GM18520 (cell line): Measurements from ENCODE around the gene COL23A1.
"Not testable (repeated sequence)": the region's sequence is repeated elsewhere in the genome, so short reads cannot be mapped to it uniquely, and the experiment has no call there.

Source experiments
- ATAC-seq: cut with Tn5 transposase; IDR thresholded peaks from one replicate; pipeline ENCODE4 v1.9.1; 2021; ENCODE audit not compliant: unreplicated experiment

The COL23A1 gene

DNA sequence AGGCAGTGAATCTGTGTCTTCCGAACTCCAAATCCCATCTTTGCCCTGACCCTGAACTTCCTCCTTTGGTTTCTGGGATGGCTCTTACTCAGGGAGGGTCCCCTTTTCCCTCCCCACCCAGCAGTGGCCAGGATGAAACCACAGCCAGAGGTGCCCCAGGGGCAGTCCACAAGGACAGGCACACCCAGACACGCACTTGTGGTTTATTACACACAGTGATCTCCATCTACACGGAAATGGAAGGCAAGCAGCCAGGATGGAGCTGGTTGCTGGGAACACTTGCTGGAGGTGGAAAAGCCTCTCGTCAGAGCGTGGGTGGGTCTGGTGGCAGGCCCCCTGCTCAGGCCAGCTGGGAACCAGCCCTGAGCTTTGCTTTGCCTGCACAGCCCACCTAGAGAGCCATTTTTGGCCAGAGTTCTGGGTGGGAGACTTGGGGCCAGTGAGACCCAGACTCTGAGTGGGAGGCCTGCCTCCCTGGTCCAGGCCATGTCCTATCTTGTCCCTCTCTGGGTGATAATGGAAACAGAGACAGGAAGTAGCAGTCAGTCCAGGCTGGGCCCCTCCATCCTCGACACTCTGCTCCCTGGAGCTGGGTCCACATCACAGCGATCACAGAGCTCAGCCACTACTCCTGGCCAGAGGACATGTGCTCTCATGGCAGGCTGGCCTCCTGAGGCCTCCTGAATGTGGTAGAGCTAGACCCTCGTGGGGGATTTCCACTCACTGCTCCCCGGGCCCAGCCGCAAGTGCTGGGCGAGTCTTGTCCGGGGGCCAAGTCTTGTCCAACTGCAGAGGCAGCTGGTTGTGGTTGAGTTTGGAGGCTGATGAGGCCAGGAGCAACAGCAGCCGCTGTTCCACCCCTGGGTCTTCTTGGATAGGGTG lies 352.5 kb downstream of the COL23A1 start:
- ATAC-seq: no peak

DNA sequence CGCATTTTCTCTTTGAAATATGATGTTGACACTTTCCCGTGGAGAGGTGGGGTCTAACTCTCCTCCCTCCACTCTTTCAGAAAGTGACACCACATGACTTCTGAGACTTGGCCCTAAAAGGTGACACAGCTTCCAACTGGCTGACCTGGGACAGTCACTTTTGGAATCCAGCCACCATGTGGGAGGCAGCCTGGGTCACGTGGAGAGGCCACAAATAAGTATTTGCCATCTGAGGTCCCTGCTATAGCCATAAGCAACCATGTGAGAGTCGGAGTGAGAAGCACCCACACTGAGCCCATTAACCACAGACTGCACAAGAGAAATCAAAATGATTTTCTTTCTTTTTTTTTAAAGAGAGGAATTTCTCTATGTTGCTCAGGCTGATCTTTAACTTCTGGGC lies 353.5 kb downstream of the COL23A1 start:
- no peak for ATAC-seq

DNA sequence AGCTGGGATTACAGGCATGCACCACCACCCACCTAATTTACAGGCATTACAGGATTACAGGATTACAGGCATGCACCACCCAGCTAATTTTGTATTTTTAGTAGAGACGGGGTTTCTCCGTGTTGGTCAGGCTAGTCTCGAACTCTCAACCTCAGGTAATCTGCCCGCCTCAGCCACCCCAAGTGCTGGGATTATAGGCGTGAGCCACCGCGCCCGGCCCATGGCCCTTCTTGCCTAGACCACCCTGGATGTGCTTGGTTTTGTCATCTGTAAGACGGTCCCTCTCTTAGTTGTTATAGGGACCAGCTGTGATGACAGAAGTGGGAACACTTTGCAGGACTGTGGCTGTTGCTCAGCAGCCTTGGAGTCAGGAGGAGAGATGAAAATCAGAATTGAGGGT lies 354.1 kb downstream of the COL23A1 start:
- no peak for ATAC-seq

GRCh38 chr5:178235588-178235974 lies 354.6 kb downstream of the COL23A1 start:
- ATAC-seq: no peak

DNA sequence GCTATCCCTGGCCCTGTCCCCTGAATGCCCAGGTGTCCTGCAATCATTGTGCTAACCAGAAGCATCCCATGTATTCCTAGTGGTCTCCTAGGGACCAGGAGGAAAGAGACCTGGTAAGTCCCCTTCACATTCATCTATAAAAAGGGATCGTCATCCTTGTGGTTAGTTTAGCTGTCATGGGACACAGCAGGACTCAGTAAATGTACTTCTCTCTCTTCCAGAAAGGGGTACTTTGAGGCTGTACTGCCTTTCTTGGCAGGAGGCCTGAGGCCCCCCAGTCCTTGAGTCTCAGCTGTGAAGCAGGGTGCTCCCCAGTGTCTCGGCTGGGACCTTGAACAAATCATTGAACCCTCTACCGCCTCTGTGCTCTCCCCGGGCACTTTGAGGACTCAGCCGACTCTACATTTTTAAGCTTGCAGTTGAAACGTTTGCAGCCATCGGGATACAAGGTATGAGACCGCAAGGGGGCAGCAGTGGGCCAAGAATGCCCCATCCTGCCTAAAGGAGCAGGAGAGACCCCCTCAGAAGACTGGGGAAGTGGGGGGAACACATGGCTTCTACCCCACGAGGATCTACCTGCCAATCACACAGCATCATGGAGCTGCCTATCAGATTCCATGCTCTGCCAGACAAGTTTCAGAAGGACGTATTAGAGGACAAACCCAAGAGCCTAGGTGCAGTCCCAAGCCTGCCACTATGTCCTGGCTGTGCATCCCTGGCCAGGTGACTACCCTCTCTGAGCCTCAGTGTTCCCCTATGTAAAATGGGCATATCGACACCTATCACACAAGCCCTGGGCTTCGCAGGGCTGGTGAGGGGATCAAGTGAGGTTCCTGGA lies 355.2 kb downstream of the COL23A1 start:
- ATAC-seq: no peak

DNA sequence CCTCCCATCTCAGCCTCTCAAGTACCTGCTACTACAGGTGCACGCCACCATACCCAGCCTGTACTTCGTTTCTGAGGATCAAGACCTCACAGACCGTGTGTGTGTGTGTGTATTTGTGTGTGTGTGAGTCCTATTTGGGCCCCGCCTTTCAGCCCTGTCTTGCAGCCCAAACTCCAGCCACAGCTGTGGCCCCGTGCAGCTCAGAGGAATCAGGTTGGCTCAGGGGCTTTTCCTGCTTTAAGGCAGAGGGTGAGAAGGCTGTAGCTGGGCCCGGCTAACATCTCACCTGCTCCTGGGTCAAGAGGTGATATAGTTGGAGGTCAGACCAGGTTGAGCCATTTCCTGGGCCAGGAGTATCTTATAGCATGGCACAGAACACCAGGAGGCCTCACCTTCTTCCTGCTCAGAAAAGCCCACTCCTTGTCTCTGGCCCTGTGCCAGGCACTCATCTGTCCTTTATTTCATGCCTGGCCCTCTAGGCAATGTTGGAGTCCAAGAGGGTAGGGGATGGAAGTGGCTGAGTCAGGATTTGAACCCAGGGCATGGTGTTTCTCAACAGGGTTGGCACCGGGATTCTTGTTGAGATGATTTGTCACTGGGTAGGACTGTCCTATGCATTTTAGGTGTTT lies 356.0 kb downstream of the COL23A1 start:
- no peak for ATAC-seq

DNA sequence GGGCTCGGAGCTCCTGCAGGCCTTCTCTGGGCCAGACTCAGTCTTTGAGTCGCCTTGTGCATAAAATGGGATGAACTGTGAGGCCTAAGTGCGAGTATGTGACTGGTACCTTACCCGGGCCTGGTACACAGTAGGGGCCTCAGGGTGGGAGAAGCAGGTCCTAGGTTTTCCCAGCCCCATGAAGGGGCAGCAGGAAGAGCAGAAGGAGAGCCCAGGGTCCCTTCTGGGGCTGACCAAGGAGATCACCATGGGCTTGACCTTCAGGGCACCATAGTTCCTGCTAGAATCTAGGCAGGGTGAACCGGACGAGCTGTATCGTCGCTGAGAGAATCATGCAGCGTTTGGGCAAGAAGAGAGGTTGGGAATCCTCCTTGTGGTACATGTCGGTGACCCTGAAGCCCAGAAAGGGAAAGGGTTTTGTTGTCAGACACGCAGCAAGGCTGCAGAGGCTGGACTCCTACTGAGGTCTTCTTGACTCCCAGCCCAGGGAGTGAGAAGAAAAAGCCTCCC lies 357.2 kb downstream of the COL23A1 start:
- ATAC-seq: no peak

GRCh38 chr5:178232124-178232919 lies 357.9 kb downstream of the COL23A1 start, which contains the start of gene PHYKPL:
Gene PHYKPL, minus strand, starts transcription at chr5:178232802. Its CDS starts 252 bp downstream, at chr5:178232550.
- ATAC-seq: peak; percentile 56

- no peak for ATAC-seq
Observed at GRCh38 chr5:178231539-178232123, 358.6 kb downstream of the COL23A1 start.

GRCh38 chr5:178230879-178231538 lies 359.2 kb downstream of the COL23A1 start:
- no peak for ATAC-seq

DNA sequence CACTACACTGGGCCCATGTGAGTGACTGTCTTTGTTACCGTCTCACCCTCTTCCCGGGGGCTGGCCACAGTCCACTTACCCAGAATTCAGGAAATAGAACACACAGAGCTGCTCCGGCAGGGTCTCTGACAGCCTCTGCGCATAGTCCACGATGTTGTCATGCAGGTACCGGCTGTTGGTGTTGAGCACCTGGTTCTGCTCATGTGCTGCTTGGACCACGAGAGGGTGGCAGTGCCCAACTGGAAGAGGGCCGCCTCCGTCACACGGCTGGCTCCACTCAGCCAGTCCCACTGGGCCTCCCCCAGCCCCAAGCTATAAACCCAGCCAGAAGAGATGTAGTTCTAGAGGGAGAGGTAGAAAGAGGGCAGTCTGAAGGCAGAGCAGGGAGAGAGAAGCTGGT lies 360.3 kb downstream of the COL23A1 start:
- no peak for ATAC-seq

- not testable (repeated sequence) for ATAC-seq
Observed at GRCh38 chr5:178229111-178229510, 361.1 kb downstream of the COL23A1 start.

GRCh38 chr5:178228609-178229008 lies 361.6 kb downstream of the COL23A1 start:
- no peak for ATAC-seq

DNA sequence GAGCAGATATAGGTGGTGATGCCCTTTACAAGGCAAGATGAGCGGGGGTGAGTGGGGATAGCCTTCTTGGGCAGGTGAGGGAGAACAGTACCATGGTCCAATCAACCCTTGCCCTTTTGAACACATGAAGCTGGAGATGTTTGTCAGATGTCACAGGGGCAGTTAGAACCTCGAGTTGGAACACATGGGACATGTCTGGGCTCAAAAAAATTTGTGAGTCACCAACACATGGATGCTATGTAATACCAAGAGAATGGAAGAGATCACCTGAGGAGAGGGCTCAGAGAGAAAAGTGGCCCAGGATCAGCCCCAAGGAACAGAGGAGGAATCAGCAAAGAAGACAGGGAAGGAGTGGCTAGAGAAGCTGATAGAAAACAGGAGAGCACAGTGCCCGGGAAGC lies 362.3 kb downstream of the COL23A1 start:
- no peak for ATAC-seq

DNA sequence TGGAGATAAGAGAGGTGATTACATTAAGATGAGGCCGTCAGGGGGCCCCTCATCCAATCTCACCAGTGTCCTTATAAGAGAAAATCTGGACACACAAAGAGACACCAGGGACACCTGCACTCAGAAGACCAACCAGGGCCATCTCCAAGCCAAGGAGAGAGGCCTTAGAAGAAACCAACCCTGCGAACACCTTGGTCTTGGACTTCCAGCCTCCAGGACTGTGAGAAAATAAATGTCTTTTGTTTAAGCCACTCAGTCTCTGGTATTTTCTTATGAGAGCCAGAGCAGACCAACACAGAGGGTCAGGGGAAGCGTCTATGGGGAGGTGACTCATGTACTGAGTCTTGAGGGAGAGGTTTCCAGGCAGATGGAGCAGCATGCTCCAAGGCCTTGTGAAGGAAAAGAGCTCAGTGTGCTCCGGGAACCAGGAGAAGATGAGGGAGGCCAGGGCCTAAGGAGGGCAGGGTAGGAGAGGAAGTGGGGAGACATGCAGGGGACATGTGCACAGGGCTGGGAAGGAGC lies 363.0 kb downstream of the COL23A1 start:
- ATAC-seq: no peak

GRCh38 chr5:178225174-178225573 lies 365.0 kb downstream of the COL23A1 start:
- no peak for ATAC-seq

GRCh38 chr5:178224403-178224802 lies 365.8 kb downstream of the COL23A1 start:
- no peak for ATAC-seq

- no peak for ATAC-seq
Observed at GRCh38 chr5:178223828-178224335, 366.3 kb downstream of the COL23A1 start.

DNA sequence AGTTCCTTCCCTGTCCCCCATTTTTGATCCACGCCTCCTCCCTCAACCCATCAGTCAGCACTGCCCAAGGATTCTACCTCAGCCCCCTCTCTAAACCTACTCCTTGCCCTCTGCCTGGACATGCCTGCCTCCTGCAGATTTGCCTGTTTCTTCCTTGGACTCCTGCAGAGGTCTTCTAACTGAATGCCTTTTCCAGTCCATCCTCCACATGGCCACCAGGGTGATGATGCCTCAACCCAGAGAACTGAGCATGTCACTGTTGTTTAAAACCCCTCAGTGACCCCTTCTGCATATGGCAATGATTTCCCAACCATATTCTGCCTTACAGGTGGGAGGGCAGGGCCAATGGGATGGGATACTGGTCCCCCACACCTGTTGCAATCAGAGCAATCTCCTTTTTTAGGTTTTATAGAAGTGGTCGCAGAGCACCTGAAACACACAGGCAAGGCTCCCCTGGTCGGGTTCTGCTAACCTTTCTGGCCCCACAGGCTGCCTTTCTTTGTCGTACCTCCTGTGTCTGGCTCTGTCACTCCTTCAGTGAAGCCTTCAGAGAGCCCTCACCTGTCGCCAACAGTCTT lies 366.9 kb downstream of the COL23A1 start:
- no peak for ATAC-seq
